HG02870 (cell line): ENCODE results near the gene MBLAC2.

Experiments
- ATAC-seq: cut with Tn5 transposase; IDR thresholded peaks from one replicate; pipeline ENCODE4 v1.9.1; 2021; ENCODE audit warnings: mild to moderate bottlenecking, moderate library complexity; ENCODE audit not compliant: unreplicated experiment

The MBLAC2 gene

DNA sequence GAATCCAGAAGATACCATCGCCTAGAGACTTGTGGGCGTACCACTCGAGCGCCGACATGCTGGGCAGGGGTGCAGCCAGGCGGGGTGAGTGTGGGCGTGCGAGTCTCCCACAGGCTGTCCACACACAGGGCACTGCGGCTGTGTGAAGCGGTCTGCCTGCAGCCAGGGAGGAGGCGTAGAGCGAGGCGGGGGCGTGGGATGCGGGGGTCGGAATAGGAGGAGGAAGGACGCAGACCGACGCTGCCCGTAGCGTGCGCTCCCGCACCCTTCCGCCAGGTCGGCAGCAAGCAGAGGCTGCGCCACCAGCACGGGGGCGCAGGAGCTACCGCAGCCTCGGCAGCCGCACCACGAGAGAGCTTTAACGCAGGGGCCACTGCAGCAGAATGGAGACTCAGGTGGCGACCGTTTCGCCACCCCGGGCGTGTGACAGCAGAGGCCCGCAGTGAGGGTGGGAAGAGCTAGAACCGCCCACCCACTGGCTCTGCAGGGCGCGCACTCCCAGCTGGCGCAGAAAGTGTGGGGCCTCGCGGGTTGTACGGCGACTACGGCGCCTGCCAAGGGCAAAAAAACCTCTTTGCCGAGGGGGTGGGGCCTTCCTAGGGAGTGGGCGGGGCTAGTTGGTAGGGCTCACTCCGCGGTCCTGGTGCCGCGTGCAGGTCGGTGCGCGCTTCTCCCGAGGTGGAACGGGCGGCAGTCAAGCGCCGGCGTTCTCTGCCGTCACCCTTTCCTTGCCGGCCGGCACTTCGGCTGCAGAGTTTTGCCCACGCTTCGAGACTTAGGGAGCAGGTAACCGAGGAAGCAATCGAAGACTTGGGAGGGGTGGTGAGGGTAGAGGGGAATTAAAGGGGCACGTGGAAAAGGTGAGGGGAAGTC, at the start of gene MBLAC2, which contains the start of gene POLR3G:
Gene MBLAC2 (minus strand): TSS at position 537 of the 873 bp plus-strand sequence. CDS start 479 bp downstream, at position 58.
Gene POLR3G (plus strand): TSS at position 630 of the 873 bp plus-strand sequence. CDS start 10,704 bp downstream, outside the sequence.
- peak; percentile 82 for ATAC-seq

DNA sequence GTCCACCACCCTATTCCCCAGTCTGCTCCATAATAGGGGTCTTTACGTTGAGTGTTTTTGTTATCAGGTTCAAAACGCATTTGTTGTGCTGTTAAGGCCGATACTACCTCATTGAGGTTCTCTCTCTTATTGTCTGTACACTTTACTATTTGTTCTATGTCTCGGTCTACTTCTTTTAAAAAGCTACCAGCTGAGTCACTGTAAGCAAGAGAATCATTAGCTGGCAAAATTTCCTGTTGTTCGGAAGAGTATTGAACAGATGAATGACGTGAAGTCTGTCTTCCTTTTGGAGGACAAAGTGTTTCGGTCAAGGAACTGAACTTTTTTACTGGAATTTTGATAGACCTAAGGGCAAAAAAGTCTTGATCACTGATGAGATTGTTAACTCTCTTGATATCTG, 44.5 kb upstream of the MBLAC2 start:
- ATAC-seq = no peak

DNA sequence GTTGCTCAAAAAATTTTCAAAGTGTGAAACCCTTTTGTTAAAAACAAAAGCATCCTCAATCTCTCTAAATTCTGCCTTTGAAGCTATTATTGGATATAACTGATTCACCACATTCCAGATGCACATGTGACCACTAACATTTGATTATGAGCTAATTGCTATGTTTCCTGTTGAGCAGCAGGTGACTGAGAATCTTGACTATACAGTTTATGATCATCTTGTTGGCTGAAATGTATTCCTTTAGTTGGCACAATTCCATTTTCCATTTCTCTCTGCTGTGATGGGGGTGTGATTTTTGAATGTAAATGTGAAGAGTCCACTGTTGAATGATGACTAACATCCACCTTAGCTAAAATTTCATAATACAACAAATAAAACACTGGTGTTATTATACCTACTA, 44.1 kb upstream of the MBLAC2 start:
- ATAC-seq = no peak

DNA sequence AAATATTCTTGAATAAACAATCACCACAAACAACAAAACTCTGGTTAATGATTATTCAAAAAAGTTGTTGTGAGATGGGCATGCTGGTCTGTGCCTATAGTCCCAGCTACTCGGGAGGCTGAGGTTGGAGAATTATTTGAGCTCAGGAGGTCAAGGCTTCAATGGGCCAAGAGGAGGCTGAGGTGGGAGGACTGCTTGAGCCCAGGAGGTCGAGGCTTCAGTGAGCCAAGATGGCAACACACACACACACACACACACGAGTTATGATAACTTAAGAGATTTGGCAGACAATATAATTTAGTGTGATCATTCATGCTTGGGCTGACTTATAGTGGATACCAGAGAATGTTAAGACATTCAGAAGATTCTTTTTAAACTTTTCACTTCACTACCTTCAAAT, 39.9 kb upstream of the MBLAC2 start:
- ATAC-seq = no peak

GRCh38 chr5:90510438-90510837, 35.9 kb upstream of the MBLAC2 start:
- no peak for ATAC-seq

DNA sequence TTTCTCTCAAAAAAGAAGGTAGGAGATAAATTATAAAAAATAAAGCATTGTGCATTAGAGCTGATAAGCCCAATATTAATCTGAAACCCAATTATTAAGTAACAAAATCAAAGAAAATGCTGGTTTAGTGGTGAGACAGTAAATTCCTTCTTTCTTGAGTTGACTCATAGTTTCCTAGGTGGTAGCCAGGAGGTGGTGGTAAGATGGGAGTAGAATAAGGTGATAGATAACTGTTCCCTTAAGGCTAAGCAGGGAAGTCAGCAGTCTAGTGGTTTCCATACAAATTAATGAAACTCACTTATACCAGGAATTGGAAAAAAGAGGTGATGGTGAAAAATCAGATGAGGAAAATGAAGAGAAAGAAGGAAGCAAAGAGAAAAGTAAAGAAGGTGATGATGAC, 31.6 kb upstream of the MBLAC2 start:
- ATAC-seq = no peak

- ATAC-seq = no peak
Measured at GRCh38 chr5:90504743-90505142, 30.2 kb upstream of the MBLAC2 start.

- no peak for ATAC-seq
Measured at GRCh38 chr5:90503596-90503995, 29.0 kb upstream of the MBLAC2 start.

- ATAC-seq = no peak
Measured at GRCh38 chr5:90495146-90495545, 20.6 kb upstream of the MBLAC2 start.

DNA sequence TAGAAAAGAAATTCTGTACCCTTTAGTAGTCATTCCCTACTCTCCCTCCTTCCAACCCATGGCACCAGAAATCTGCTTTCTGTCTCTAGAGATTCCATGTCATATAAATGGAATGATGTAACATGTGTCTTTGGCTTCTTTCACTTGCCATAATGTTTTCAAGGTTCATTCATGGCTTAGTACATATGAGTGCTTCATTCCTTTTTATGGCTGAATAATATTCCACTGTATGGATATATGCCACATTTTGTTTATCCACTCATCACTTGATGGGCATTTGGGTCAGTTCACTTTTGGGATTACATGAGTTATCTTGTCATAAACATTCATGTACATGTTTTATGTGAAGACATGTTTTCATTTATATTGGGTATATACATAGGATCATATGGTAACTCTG, 19.5 kb upstream of the MBLAC2 start:
- ATAC-seq = no peak

DNA sequence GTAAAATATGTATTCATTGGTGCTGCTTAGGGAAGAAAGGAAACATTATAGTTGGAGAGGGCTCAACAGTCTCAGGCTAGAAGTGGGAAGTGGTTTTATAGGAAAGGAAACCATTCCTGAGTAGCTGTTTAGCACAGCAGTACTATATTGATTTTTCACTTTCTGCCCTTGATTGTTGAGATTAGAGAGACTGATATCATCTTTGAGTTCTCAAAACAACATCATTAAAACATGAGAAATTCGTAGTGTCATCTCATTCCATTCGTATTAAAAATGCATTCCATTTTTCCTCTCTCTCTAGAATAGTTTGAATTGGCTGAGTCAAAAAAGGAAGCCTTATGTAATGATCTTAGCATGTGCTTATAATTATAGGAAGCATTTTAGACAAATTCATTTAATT, 14.2 kb upstream of the MBLAC2 start:
- no peak for ATAC-seq

DNA sequence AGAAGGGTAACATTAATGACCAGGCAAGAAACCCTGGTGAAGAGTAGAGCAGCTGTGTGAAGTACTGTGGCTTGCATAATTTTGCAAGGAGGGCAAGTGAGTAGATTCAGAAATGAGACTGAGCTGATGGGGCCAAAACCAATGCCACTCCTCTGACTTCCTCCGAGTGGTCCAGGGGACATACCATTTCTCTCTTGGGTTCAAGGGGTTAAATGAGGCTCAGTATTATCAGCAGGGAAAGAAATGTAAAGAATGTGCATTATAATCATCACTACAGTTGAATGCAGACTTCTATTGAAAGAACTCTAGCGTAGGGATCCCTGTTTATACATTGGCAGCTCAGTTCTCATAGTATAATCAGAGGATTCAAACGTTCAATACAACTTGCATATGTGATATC, 10.0 kb upstream of the MBLAC2 start:
- ATAC-seq = no peak

- no peak for ATAC-seq
Measured at GRCh38 chr5:90483206-90483605, 8.6 kb upstream of the MBLAC2 start.

DNA sequence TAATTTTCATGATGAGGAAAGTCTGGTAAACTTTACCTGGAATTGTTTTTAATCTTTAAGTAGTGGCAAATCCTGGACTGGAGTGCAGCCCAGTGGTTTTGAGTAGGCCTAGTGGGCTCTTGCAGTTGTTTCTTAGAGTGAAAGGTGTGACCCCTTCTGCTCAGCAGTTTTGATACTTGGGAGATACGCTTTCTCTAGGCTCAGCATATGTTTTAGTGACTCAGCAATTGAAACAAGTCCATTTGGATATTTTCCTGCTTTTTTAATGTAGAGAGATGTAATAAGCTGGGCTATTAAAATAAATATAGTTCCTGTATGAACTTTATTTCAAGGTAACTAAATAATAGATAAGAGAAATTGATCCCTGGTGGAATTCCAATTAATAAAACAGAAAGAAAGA, 6.1 kb upstream of the MBLAC2 start:
- no peak for ATAC-seq

DNA sequence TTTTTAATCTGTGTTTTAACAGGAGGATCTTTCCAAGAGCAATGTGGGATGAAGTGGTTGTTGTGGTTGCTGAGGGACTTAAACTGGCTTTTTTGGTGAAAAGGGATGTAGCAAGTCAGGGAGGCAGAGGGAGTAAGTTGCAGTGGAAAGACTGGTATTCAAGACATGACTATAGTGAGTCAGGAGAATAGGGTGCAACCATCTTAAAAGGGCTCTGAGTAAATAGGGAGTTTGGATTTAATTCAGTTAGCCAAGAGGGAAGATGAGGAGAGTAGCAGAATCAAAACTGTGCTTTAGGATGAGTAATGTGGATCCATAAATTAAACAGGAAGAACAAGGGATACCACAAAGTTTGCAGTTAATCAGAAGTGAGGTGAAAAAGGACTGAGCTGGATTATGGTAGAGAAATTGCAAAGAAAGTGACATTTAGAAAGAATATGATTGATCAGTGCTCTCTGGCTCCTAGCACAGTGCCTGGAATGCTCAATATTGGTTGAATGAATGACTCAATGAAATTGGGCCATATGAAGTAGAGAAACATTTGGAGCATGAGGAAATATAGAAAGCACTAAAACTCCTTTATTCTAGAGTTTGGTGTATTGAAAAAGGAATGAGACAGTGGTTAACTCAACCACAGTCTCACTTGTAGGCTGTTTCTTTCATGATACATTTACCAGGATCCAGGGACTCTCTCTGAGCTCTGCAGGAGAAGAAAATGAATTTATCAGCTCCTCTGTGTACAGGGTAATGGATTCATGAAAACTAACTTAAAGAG, 5.2 kb upstream of the MBLAC2 start:
- no peak for ATAC-seq

DNA sequence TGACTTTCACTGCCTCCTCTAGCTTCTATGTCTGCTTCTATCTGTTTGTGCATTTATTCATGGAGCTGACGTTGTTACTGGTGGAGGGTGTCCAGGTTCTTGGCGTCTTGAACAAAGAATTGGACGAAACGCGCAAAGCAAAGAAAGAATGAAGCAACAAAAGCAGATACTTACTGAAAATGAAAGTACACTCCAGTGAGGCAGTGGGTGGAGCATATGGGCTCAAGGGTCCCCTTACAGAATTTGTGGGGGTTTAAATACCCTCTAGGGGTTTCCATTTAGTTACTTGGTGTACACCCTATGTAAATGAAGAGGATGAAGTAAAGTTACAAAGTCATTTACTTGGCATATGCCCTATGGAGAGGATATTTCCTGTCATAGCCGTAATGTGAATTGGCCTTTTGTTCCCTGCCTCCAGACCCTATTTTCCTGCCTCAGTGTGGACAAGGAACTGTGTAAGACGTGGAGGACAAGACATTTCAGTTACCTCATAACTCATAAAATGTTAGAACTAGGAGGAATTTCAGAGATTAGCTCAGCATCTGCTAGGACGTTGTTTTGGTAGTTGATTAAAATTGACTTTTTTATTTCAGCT, 3.1 kb upstream of the MBLAC2 start:
- ATAC-seq = no peak

GRCh38 chr5:90477073-90477472, 2.5 kb upstream of the MBLAC2 start:
- ATAC-seq = no peak

DNA sequence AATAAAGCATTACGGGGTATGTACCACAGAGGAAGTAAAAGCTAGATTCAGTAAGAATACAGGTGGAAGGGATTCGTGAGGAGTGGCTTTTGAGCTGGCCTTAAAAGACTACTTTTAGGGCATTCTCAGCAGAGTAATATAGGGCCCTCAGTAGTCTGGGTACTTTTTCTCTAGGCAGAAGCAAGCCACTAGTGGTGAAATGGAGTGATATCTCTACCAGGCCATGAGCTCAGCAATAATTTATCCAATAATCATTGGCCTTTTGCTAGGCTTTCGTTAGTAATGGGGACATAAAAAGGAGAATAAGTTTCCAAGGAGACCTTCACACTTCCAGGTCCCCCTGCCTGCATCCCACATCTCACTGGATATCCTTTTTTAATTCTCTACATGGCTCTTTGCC, 1.8 kb upstream of the MBLAC2 start:
- no peak for ATAC-seq

DNA sequence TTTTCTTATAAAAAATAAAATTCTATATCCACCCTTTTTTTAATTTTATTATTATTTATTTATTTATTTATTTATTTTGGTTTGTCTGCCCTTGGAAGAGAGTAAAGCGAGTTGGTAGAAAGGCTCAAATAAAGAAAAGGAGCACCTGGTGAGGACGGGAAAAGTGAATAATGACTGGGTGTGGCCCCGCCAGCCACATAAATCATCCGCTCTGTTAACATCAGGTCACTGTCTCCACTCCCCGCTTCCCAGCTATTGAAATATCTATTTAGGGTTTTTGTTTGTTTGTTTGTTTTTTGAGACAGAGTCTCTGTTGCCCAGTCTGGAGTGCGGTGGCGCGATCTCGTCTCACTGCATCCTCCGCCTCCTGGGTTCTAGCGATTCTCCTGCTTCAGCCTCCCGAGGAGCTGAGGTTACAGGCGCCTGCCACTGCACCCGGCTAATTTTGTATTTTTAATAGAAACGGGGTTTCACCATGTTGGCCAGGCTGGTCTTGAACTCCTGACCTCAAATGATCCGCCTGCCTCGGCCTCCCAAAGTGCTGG, 937 bp upstream of the MBLAC2 start:
- no peak for ATAC-seq

GRCh38 chr5:90473396-90474234, 956 bp downstream of the MBLAC2 start:
- peak; percentile 10 for ATAC-seq
